GM23338 (cell line): Measurements from ENCODE around the gene UBE2E2.

ENCODE experiments used
- CREB1 ChIP-seq: fragments of 250-450 bp; sonication (Bioruptor Pico); IDR thresholded peaks from 2 replicates; pipeline ENCODE4 v1.5.0; 2020; ENCODE audit warnings: low read depth, mild to moderate bottlenecking, moderate library complexity
- EZH2 ChIP-seq: fragments of 200-600 bp; sonication (generic); IDR thresholded peaks from one replicate; pipeline ENCODE4 v1.8.0; 2017; ENCODE audit warnings: antibody characterized with exemption, mild to moderate bottlenecking, low read depth; ENCODE audit not compliant: unreplicated experiment
- EZH2phosphoT487 ChIP-seq: fragments of 200-600 bp; sonication (generic); IDR thresholded peaks from one replicate; pipeline ENCODE4 v1.8.1; 2018; ENCODE audit warnings: antibody characterized with exemption; ENCODE audit not compliant: unreplicated experiment
- JUNB ChIP-seq: IDR thresholded peaks from one replicate; pipeline ENCODE4 v1.6.1; 2016; ENCODE audit warnings: antibody characterized with exemption; ENCODE audit not compliant: unreplicated experiment
- NANOG ChIP-seq: IDR thresholded peaks from 2 replicates; pipeline ENCODE4 v1.6.1; 2016; ENCODE audit warnings: antibody characterized with exemption, borderline replicate concordance
- POLR2AphosphoS5 ChIP-seq: IDR thresholded peaks from 2 replicates; pipeline ENCODE4 v1.6.1; 2016; ENCODE audit warnings: antibody characterized with exemption, low read depth
- STAT1 ChIP-seq: IDR thresholded peaks from one replicate; pipeline ENCODE4 v1.6.1; 2016; ENCODE audit warnings: antibody characterized with exemption; ENCODE audit not compliant: unreplicated experiment
- ZNF114 ChIP-seq: fragments of 250-450 bp; sonication (Bioruptor Pico); IDR thresholded peaks from 2 replicates; pipeline ENCODE4 v1.5.0; 2020; ENCODE audit warnings: mild to moderate bottlenecking, moderate library complexity
- ZNF331 ChIP-seq: fragments of 250-450 bp; sonication (Bioruptor Pico); IDR thresholded peaks from 2 replicates; pipeline ENCODE4 v1.5.0; 2020; ENCODE audit warnings: low read depth, mild to moderate bottlenecking, moderate library complexity
- TF ChIP-seq, protein P1 (sequence below), 2 experiments: fragments of 200-600 bp in 1 of 2; sonication (generic) in 1 of 2; conservative IDR thresholded peaks; 2 replicates each; pipeline versions ENCODE4 v1.5.1 to v1.6.1; 2016 to 2017; ENCODE audit warnings: antibody characterized with exemption in 2 of 2, low read depth in 2 of 2, mild to moderate bottlenecking in 2 of 2, moderate library complexity in 1 of 2
- TF ChIP-seq, protein P2 (sequence below): IDR thresholded peaks from one replicate; pipeline ENCODE4 v1.6.1; 2018; ENCODE audit warnings: antibody characterized with exemption; ENCODE audit not compliant: unreplicated experiment
- TF ChIP-seq, protein P3 (sequence below): IDR thresholded peaks from 2 replicates; pipeline ENCODE4 v1.6.1; 2016; ENCODE audit warnings: antibody characterized with exemption

DNA sequence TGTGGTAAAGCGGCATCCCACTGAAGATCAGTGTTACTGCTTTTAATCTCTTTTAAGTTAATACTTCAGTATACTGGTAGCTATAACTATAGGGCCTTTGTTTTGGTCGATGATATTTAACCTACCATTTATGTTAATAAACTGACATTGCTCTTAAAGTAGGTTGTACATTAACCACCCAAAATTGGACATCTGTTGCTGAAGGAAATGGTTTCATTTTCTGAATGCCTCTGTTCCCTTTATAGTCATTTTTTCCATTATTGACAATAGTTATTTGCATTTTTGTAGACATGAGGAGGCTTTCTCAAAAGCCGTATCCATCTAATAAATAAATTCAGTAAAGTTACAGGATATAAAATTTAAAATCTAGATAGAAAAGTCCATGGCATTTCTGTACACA lies 350.2 kb downstream of the UBE2E2 start:
- TF ChIP-seq CREB1 (CRISPR knock-in tag): no peak
- no peak for TF ChIP-seq EZH2
- TF ChIP-seq, protein P1, sequence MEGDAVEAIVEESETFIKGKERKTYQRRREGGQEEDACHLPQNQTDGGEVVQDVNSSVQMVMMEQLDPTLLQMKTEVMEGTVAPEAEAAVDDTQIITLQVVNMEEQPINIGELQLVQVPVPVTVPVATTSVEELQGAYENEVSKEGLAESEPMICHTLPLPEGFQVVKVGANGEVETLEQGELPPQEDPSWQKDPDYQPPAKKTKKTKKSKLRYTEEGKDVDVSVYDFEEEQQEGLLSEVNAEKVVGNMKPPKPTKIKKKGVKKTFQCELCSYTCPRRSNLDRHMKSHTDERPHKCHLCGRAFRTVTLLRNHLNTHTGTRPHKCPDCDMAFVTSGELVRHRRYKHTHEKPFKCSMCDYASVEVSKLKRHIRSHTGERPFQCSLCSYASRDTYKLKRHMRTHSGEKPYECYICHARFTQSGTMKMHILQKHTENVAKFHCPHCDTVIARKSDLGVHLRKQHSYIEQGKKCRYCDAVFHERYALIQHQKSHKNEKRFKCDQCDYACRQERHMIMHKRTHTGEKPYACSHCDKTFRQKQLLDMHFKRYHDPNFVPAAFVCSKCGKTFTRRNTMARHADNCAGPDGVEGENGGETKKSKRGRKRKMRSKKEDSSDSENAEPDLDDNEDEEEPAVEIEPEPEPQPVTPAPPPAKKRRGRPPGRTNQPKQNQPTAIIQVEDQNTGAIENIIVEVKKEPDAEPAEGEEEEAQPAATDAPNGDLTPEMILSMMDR (conservative IDR thresholded peaks at IDR 0.05; ENCODE audit: low read depth in 2 of 2): no peak
- no peak for TF ChIP-seq POLR2AphosphoS5
- TF ChIP-seq JUNB: no peak
- TF ChIP-seq ZNF331 (CRISPR knock-in tag): no peak
- TF ChIP-seq, protein P2, sequence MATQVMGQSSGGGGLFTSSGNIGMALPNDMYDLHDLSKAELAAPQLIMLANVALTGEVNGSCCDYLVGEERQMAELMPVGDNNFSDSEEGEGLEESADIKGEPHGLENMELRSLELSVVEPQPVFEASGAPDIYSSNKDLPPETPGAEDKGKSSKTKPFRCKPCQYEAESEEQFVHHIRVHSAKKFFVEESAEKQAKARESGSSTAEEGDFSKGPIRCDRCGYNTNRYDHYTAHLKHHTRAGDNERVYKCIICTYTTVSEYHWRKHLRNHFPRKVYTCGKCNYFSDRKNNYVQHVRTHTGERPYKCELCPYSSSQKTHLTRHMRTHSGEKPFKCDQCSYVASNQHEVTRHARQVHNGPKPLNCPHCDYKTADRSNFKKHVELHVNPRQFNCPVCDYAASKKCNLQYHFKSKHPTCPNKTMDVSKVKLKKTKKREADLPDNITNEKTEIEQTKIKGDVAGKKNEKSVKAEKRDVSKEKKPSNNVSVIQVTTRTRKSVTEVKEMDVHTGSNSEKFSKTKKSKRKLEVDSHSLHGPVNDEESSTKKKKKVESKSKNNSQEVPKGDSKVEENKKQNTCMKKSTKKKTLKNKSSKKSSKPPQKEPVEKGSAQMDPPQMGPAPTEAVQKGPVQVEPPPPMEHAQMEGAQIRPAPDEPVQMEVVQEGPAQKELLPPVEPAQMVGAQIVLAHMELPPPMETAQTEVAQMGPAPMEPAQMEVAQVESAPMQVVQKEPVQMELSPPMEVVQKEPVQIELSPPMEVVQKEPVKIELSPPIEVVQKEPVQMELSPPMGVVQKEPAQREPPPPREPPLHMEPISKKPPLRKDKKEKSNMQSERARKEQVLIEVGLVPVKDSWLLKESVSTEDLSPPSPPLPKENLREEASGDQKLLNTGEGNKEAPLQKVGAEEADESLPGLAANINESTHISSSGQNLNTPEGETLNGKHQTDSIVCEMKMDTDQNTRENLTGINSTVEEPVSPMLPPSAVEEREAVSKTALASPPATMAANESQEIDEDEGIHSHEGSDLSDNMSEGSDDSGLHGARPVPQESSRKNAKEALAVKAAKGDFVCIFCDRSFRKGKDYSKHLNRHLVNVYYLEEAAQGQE: no peak
- TF ChIP-seq, protein P3, sequence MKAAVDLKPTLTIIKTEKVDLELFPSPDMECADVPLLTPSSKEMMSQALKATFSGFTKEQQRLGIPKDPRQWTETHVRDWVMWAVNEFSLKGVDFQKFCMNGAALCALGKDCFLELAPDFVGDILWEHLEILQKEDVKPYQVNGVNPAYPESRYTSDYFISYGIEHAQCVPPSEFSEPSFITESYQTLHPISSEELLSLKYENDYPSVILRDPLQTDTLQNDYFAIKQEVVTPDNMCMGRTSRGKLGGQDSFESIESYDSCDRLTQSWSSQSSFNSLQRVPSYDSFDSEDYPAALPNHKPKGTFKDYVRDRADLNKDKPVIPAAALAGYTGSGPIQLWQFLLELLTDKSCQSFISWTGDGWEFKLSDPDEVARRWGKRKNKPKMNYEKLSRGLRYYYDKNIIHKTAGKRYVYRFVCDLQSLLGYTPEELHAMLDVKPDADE: no peak
- TF ChIP-seq EZH2phosphoT487: no peak
- no peak for TF ChIP-seq ZNF114 (CRISPR knock-in tag)
- no peak for TF ChIP-seq STAT1
- no peak for TF ChIP-seq NANOG
